ENCODE measurements around the gene ALDH1A2.

ALDH1A2 gene

GRCh38 chr15:57943754-57944420, 121.6 kb downstream of the ALDH1A2 start:
- no peak for DNase-seq (ENCODE audit: low read depth in 2 of 2)

DNA sequence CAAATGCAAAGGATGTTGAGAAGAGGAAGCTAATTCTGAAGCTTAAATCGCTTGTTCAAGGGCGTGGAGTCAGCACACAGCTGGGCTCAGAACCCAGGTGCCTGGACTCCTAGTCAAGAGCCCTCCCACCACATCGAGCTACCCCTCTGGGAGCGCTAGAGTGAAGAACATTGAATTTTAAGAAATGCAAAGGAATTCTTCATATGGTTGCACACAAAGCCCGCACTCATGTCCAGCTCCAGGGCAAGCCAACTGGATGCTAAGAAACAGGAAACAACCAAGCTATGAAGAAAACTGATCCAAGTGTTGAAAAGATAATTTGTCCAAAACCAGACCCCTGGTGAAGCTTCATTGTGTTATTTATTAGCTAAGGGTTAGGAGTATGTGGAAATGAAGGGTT, 122.3 kb downstream of the ALDH1A2 start:
- no peak for DNase-seq (ENCODE audit: low read depth in 2 of 2)

GRCh38 chr15:57941816-57942215, 123.7 kb downstream of the ALDH1A2 start:
- no peak for DNase-seq (ENCODE audit: low read depth in 2 of 2)

GRCh38 chr15:57932348-57932747, 133.2 kb downstream of the ALDH1A2 start:
- no peak for DNase-seq (ENCODE audit: low read depth in 2 of 2)

DNA sequence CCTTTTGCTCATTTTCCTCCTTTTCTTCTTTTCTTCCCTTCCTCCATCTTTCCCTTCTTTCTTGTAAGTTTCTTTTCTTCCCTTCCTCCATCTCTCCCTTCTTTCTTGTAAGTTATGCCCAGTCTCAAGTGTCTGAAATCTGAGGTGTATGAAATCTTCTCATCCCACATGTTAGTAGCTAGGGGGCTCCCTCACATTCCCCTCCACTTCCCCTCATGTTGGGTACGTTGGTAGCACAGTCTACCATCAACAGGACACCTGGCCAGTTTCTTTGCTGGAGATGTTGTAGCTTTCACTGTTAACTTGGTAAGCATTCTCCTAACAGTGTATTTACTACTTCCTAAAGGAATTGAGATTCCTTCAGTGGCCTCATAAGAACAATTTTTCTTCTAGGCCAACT, 133.9 kb downstream of the ALDH1A2 start:
- no peak for DNase-seq (ENCODE audit: low read depth in 2 of 2)

GRCh38 chr15:57927091-57927631, 138.3 kb downstream of the ALDH1A2 start:
- DNase-seq (ENCODE audit: low read depth in 2 of 2), result no peak

GRCh38 chr15:57925650-57926049, 139.9 kb downstream of the ALDH1A2 start:
- no peak for DNase-seq (ENCODE audit: low read depth in 2 of 2)

DNA sequence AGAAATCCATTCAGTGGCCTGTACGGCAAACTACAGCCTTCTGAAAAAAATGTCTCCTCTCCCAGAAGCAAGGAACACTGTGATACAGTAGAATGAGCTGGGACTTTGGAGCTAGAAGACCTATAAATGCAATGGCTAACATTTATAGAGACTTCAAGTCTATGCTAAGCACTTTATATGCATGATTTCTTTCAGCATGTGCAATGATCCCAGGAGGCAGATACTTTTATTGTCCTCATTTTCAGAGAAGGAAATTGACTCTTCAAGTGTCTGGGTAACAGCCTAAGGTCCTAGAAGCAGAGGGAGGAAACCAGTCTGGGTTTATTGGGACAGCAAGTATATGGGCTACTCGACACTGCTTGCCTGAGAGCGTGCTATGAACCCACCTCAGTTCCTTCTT, 140.9 kb downstream of the ALDH1A2 start:
- DNase-seq (ENCODE audit: low read depth in 2 of 2), result no peak

GRCh38 chr15:57923750-57924149, 141.8 kb downstream of the ALDH1A2 start:
- DNase-seq (ENCODE audit: low read depth in 2 of 2), result no peak

GRCh38 chr15:57923306-57923705, 142.2 kb downstream of the ALDH1A2 start:
- no peak for DNase-seq (ENCODE audit: low read depth in 2 of 2)

- DNase-seq (ENCODE audit: low read depth in 2 of 2), result no peak
These were observed 142.7 kb downstream of the ALDH1A2 start for GRCh38 chr15:57922776-57923175.

DNA sequence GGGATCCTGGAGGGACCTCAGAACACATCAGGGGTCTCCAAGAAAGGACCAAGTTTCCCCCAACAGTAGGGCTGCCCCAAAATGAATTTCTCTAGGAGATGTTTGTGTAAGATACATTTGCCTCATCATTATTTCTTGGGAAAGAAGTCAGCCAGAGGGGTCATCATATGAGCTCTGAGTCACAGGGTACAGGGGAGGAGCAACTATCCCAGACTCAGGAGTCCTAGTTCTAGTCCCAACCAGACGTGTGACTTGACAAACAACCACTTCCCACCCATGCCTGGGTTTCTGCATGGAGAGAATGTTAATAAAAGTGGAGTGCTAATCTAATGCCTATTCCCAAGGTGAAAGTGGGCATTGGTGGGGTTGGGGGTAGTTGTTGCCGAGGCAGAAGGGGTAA, 144.1 kb downstream of the ALDH1A2 start:
- DNase-seq (ENCODE audit: low read depth in 2 of 2), result no peak

- DNase-seq (ENCODE audit: low read depth in 2 of 2), result no peak
These were observed 144.6 kb downstream of the ALDH1A2 start for GRCh38 chr15:57920911-57921310.

DNA sequence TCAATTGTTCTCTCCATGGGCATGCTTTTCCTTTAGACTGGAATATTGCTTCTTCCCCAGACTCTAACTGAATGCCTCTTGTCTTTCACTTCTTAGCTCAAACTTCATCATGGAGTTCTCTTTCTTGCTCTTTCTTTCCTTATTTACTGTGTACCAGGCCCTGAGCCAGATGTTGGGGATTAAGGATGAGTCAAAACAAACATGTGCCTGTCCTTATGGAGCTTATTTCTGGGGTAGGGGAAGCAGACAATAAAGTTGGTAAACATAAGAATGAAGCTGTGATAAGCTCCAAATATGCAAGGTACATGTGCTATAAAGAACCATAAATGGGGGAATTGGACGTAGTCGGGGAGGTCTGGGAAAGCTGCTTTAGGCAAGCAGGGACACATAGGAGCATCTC, 145.8 kb downstream of the ALDH1A2 start:
- no peak for DNase-seq (ENCODE audit: low read depth in 2 of 2)

DNA sequence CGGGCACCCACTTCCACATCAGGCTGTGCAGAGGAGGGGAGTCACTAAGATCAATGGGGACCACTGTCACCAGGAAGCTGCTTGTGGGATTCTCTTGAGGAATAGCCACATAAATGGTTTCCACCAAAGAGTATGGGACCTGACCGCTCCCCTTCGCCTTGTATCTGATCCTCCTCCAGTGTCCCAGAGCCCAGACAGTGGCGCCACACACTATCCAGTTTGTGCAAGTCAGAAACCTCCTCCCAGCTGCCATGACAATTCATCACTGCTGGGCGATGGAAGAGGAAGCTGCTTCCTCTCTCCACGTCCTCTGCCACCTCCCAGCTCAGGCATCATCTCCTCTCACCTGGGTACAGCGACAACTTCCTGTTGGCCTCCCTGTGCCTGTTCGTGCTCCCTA, 147.5 kb downstream of the ALDH1A2 start:
- no peak for DNase-seq (ENCODE audit: low read depth in 2 of 2)

- no peak for DNase-seq (ENCODE audit: low read depth in 2 of 2)
These were observed 148.8 kb downstream of the ALDH1A2 start for GRCh38 chr15:57916695-57917094.

DNA sequence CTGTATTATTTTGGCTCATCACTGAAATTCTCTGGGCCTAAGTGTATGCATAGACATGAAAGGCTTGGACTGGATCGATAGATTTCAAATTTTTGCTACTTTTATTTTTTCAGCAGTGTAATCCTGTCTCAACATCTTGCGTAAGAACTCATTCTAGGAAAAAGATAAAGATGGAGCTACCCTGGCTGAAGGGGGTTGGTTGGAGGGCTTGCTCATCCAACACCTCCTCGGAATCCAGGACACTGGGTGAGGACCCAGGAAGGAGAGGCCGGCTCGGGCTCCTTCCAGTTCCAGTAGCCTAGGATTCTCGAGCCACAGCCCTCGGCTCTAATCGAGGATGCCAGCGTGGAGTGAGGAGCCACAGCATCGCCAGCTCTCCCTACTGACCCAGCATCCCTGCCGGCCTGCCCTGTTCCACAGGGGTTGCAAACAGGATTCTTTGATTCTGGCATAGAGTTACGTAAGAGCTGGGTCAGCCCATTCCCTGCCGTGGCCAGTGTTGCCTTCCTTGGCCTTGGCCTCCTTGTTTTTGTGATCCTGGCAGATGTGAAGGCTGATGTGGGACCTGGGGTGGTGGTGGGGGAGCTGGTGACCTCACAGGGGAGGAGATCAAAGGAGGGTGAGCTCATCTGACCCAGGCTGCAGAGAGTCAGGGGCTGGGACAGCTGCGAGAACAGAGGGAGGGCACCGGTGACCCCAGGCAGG, 149.5 kb downstream of the ALDH1A2 start:
- no peak for DNase-seq (ENCODE audit: low read depth in 2 of 2)

DNA sequence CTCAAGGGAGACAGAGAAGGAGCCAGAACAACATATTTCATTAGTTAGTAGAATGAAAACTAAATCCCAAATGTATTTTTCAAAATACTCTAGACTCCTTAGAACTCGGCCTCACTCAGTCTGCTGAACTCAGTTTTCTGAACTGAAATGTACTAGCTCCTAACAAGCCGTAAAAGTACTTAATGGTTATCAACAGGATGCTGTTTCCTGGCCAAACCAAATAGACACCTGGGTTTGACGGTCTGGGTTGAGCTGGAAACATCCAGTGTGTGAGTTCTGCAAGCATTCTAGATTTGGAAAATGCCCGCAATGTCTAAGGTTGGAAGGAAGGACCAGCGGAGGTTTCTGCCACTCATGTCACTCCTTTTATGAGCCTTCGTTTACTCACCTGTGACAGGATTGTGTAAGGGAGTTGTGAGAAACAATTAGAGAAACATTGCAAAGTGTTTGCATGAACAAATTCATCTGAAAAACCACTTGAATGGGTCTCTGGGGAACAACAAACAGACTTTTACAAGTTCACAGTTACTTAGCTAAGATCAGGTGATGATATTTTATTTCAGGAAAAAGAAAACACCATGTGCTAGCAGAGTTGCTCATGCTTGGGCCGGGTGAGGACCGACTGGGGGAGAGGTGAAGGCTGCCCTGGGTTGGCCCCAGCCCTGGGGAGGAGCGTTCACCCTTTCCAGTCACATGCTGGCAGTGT, 151.0 kb downstream of the ALDH1A2 start:
- DNase-seq (ENCODE audit: low read depth in 2 of 2), result no peak

GRCh38 chr15:57911247-57911646, 154.3 kb downstream of the ALDH1A2 start:
- no peak for DNase-seq (ENCODE audit: low read depth in 2 of 2)

- DNase-seq (ENCODE audit: low read depth in 2 of 2), result no peak
These were observed 154.8 kb downstream of the ALDH1A2 start for GRCh38 chr15:57910672-57911071.

- DNase-seq (ENCODE audit: low read depth in 2 of 2), result no peak
These were observed 156.1 kb downstream of the ALDH1A2 start for GRCh38 chr15:57909388-57909787.

GRCh38 chr15:57903626-57904025, 161.9 kb downstream of the ALDH1A2 start:
- no peak for DNase-seq (ENCODE audit: low read depth in 2 of 2)
